ENCODE results near the gene STN1.

The STN1 gene

GRCh38 chr10:103918053-103918846, at the start of gene STN1:
Gene STN1 (minus strand): TSS chr10:103918184. CDS start chr10:103917594, 590 bp downstream.
- DNase-seq (ENCODE audit: low read depth, low spot score): peak; percentile 94

GRCh38 chr10:103967448-103968071, 49.6 kb upstream of the STN1 start:
- DNase-seq (ENCODE audit: low read depth, low spot score): no peak

- DNase-seq (ENCODE audit: low read depth, low spot score): no peak
Observed at GRCh38 chr10:103966671-103967447, 48.9 kb upstream of the STN1 start, which contains the start of gene SLK. Gene SLK (plus strand): TSS chr10:103967140. CDS start chr10:103967746, 606 bp downstream.

- DNase-seq (ENCODE audit: low read depth, low spot score): no peak
Observed at GRCh38 chr10:103960103-103960502, 42.1 kb upstream of the STN1 start.

- no peak for DNase-seq (ENCODE audit: low read depth, low spot score)
Observed at GRCh38 chr10:103958996-103959395, 41.0 kb upstream of the STN1 start.

- DNase-seq (ENCODE audit: low read depth, low spot score): no peak
Observed at GRCh38 chr10:103954543-103954942, 36.6 kb upstream of the STN1 start.

GRCh38 chr10:103951942-103952341, 34.0 kb upstream of the STN1 start:
- no peak for DNase-seq (ENCODE audit: low read depth, low spot score)

GRCh38 chr10:103951183-103951582, 33.2 kb upstream of the STN1 start:
- DNase-seq (ENCODE audit: low read depth, low spot score): no peak

- no peak for DNase-seq (ENCODE audit: low read depth, low spot score)
Observed at GRCh38 chr10:103949728-103950127, 31.7 kb upstream of the STN1 start.

- no peak for DNase-seq (ENCODE audit: low read depth, low spot score)
Observed at GRCh38 chr10:103947799-103948516, 30.0 kb upstream of the STN1 start.

GRCh38 chr10:103942866-103943265, 24.9 kb upstream of the STN1 start:
- DNase-seq (ENCODE audit: low read depth, low spot score): no peak

- DNase-seq (ENCODE audit: low read depth, low spot score): no peak
Observed at GRCh38 chr10:103941801-103942200, 23.8 kb upstream of the STN1 start.

- no peak for DNase-seq (ENCODE audit: low read depth, low spot score)
Observed at GRCh38 chr10:103939522-103939921, 21.5 kb upstream of the STN1 start.

GRCh38 chr10:103936022-103936421, 18.0 kb upstream of the STN1 start:
- no peak for DNase-seq (ENCODE audit: low read depth, low spot score)

- no peak for DNase-seq (ENCODE audit: low read depth, low spot score)
Observed at GRCh38 chr10:103934308-103934707, 16.3 kb upstream of the STN1 start.

- DNase-seq (ENCODE audit: low read depth, low spot score): no peak
Observed at GRCh38 chr10:103933557-103934121, 15.7 kb upstream of the STN1 start.

- no peak for DNase-seq (ENCODE audit: low read depth, low spot score)
Observed at GRCh38 chr10:103932971-103933370, 15.0 kb upstream of the STN1 start.

GRCh38 chr10:103932271-103932670, 14.3 kb upstream of the STN1 start:
- no peak for DNase-seq (ENCODE audit: low read depth, low spot score)

GRCh38 chr10:103931603-103932002, 13.6 kb upstream of the STN1 start:
- no peak for DNase-seq (ENCODE audit: low read depth, low spot score)

- no peak for DNase-seq (ENCODE audit: low read depth, low spot score)
Observed at GRCh38 chr10:103930881-103931280, 12.9 kb upstream of the STN1 start.

- DNase-seq (ENCODE audit: low read depth, low spot score): no peak
Observed at GRCh38 chr10:103930449-103930848, 12.5 kb upstream of the STN1 start.
